Measurements from ENCODE around the gene PLIN4. TPM values are rescaled to one million over a fixed set of nuclear protein-coding genes. Genes with fewer than 3 reads are reported as not detected.

PLIN4 gene
- total and polyA plus RNA-seq, 10 of the 15 experiments (the other 5 are each of a cell fraction or from before 2014, with no cell fraction given), result 0.01 to 0.11 (median 0.05) TPM; not detected in 2

DNA sequence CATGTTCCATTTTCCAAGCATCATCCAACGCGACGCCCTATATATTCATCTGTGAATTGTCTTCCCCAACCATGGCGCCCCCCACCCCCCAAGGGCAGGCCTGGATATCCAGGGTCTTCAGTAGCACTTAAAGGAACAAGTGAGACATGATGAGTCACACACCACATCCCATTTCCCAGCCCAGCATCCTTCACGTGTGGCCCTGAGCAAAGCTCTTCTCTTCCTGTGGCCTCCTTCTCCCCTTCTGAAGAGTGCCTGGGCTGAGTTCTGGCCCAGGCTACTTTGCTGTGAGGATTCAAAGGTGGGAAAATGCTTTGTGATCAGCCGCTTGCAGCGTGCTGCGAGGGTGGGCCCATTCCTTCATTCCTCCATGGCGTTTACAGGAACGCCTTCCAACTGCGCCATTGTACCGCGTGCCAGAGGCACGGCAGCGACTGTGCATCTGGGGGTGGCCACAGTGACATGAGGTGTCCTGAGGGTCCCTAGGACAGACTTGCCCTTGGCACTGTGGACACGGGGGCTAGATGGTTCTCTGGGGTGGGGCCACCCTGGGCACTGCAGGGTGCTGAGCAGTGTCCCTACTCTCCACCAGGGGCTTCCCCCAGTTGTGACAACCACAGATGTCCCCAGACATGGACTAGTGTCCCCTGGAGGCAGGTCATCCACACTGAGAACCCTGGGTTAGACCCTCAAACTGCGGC is 11.7 kb downstream of the PLIN4 start:
- intact Hi-C loops (cut with micrococcal nuclease; ENCODE audit: unreplicated experiment), result no loop called here
- Histone ChIP-seq H3K36me3 (ENCODE audit: control insufficient read depth in 2 of 2, insufficient read depth in 2 of 2, low read length in 1 of 2) (no peaks in the 10 kb centered on the region; a peak in 1 of 4 replicates), H2AFZ (ENCODE audit: control insufficient read depth, low read depth, low read length) (no peak overlapping the region), H4K20me1 (ENCODE audit: control insufficient read depth, insufficient read depth) (no peaks in the 10 kb centered on the region), H3K4me2 (ENCODE audit: control insufficient read depth, insufficient read depth) (no peak overlapping the region), H3K9ac (ENCODE audit: control insufficient read depth, insufficient read depth, low read length) (no peak overlapping the region), H3K79me2 (ENCODE audit: control insufficient read depth, insufficient read depth, low read length) (no peaks in the 10 kb centered on the region), H3K4me3 (no peak overlapping the region), H3K27ac (ENCODE audit: control insufficient read depth, insufficient read depth) (no peak overlapping the region), H3K27me3 (replicated peaks in 1 of 2; ENCODE audit: control insufficient read depth in 2 of 2, insufficient read depth in 2 of 2, low read length in 1 of 2) (no peaks in the 10 kb centered on the region), H3K9me3 (replicated peaks; ENCODE audit: control insufficient read depth, insufficient read depth, low read length) (no peaks in the 10 kb centered on the region), H3K4me1 (ENCODE audit: control insufficient read depth, insufficient read depth, low read length) (no peaks in the 10 kb centered on the region)
- in situ Hi-C loops (cut with MboI), result no loop called here
- FAIRE-seq, result no peak
- CTCF ChIA-PET, result no interaction called here
- SMC1A ChIA-PET (ENCODE audit: uncharacterized antibody, unreplicated experiment), result no interaction called here
- 87% methylated on average over 17 of the region's 17 CpGs for WGBS (ENCODE audit: insufficient coverage, insufficient replicate concordance, low lambda C conversion rate, missing lambda C conversion rate)
- no TSS peak for BruUV-seq (replicated peaks)
- TF ChIP-seq ATF7 (IDR thresholded peaks at IDR 0.05; ENCODE audit: low read depth), result no peak
- no peak for TF ChIP-seq MEF2A (IDR thresholded peaks at IDR 0.05; ENCODE audit: insufficient read depth, low read depth, low read length)
- TF ChIP-seq ESRRA (IDR thresholded peaks at IDR 0.05; ENCODE audit: low read length), result no peak
- no peak for TF ChIP-seq NR2F1 (conservative IDR thresholded peaks at IDR 0.05)
- TF ChIP-seq RFX5 (IDR thresholded peaks at IDR 0.05; ENCODE audit: low read depth, low read length), result no peak
- no peak for TF ChIP-seq GATAD2B (conservative IDR thresholded peaks at IDR 0.05; ENCODE audit: low read depth)
- no peak for TF ChIP-seq ZNF207 (IDR thresholded peaks at IDR 0.05; ENCODE audit: borderline replicate concordance)
- TF ChIP-seq SUPT20H (IDR thresholded peaks at IDR 0.05; ENCODE audit: borderline replicate concordance, control insufficient read depth, low read depth, low read length), result no peak
- TF ChIP-seq BACH1 (IDR thresholded peaks at IDR 0.05; ENCODE audit: borderline replicate concordance), result no peak
- no peak for TF ChIP-seq RELA (IDR thresholded peaks at IDR 0.05; ENCODE audit: borderline replicate concordance, partially characterized antibody)
- TF ChIP-seq MTA2 (IDR thresholded peaks at IDR 0.05; ENCODE audit: low read depth), result no peak
- TF ChIP-seq HDAC2 (IDR thresholded peaks at IDR 0.05), result no peak
- TF ChIP-seq PBX3 (IDR thresholded peaks at IDR 0.05; ENCODE audit: insufficient replicate concordance, low read depth, low read length), result no peak
- no peak for TF ChIP-seq SMARCA5 (IDR thresholded peaks at IDR 0.05)
- TF ChIP-seq MEF2B (IDR thresholded peaks at IDR 0.05; ENCODE audit: partially characterized antibody, poor library complexity, severe bottlenecking), result no peak
- TF ChIP-seq TARDBP (IDR thresholded peaks at IDR 0.05; ENCODE audit: borderline replicate concordance), result no peak
- no peak for TF ChIP-seq CEBPB (IDR thresholded peaks at IDR 0.05; ENCODE audit: borderline replicate concordance in 1 of 2, low read depth in 2 of 2, low read length in 2 of 2)
- TF ChIP-seq, protein P1, sequence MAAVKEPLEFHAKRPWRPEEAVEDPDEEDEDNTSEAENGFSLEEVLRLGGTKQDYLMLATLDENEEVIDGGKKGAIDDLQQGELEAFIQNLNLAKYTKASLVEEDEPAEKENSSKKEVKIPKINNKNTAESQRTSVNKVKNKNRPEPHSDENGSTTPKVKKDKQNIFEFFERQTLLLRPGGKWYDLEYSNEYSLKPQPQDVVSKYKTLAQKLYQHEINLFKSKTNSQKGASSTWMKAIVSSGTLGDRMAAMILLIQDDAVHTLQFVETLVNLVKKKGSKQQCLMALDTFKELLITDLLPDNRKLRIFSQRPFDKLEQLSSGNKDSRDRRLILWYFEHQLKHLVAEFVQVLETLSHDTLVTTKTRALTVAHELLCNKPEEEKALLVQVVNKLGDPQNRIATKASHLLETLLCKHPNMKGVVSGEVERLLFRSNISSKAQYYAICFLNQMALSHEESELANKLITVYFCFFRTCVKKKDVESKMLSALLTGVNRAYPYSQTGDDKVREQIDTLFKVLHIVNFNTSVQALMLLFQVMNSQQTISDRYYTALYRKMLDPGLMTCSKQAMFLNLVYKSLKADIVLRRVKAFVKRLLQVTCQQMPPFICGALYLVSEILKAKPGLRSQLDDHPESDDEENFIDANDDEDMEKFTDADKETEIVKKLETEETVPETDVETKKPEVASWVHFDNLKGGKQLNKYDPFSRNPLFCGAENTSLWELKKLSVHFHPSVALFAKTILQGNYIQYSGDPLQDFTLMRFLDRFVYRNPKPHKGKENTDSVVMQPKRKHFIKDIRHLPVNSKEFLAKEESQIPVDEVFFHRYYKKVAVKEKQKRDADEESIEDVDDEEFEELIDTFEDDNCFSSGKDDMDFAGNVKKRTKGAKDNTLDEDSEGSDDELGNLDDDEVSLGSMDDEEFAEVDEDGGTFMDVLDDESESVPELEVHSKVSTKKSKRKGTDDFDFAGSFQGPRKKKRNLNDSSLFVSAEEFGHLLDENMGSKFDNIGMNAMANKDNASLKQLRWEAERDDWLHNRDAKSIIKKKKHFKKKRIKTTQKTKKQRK (IDR thresholded peaks at IDR 0.05; ENCODE audit: low read depth, low read length), result no peak
- no peak for TF ChIP-seq PAX5 (IDR thresholded peaks at IDR 0.05; ENCODE audit: borderline replicate concordance, low read depth, low read length)
- POLR2A ChIA-PET, result no interaction called here
- ATAC-seq, result no peak; the same call in 2 of the 3 replicates
- no peak for DNase-seq (ENCODE audit: low read depth, low spot score)
- RAD21 ChIA-PET (ENCODE audit: unreplicated experiment), result no interaction called here
